HepG2 (cell line): ENCODE measurements around the gene DAAM2. TPM values are rescaled to one million over a fixed set of nuclear protein-coding genes. Genes with fewer than 3 reads are reported as not detected.

ENCODE experiments used
- CC2D1A ChIP-seq: sonication (generic); formaldehyde crosslinking; IDR thresholded peaks from 2 replicates; pipeline ENCODE4 v1.8.1; 2023; ENCODE audit warnings: mild to moderate bottlenecking, missing genetic modification reagents
- EP300 ChIP-seq, 3 experiments: sonication (generic) in 1 of 3; formaldehyde crosslinking in 1 of 3; IDR thresholded peaks; 2 replicates each; pipeline versions ENCODE4 v1.5.1 to v1.6.1; 2011 to 2020; ENCODE audit warnings: low read depth in 2 of 3, low read length in 2 of 3, borderline replicate concordance in 1 of 3, improper control_type of control experiment in 1 of 3, mild to moderate bottlenecking in 1 of 3, missing genetic modification reagents in 1 of 3, moderate library complexity in 1 of 3
- ETV5 ChIP-seq: IDR thresholded peaks from 2 replicates; pipeline ENCODE4 v1.6.1; 2018; ENCODE audit warnings: missing biosample characterization, missing genetic modification reagents, inconsistent platforms, borderline replicate concordance
- GLMP ChIP-seq: sonication (generic); formaldehyde crosslinking; IDR thresholded peaks from 2 replicates; pipeline ENCODE4 v1.9.0; 2021; ENCODE audit warnings: missing genetic modification reagents, mild to moderate bottlenecking, borderline replicate concordance
- MAZ ChIP-seq, 2 experiments: sonication (generic) in 1 of 2; formaldehyde crosslinking in 1 of 2; IDR thresholded peaks; 2 replicates each; pipeline versions ENCODE4 v1.5.0 to v1.6.1; 2012 to 2020; ENCODE audit warnings: low read depth in 2 of 2, mild to moderate bottlenecking in 2 of 2, borderline replicate concordance in 1 of 2, improper control_type of control experiment in 1 of 2, low read length in 1 of 2, missing genetic modification reagents in 1 of 2, moderate library complexity in 1 of 2
- MXD3 ChIP-seq: IDR thresholded peaks from 2 replicates; pipeline ENCODE4 v1.6.1; 2016; ENCODE audit warnings: mild to moderate bottlenecking, missing biosample characterization, missing genetic modification reagents
- NFKBIZ ChIP-seq: IDR thresholded peaks from 2 replicates; pipeline ENCODE4 v1.6.1; 2018; ENCODE audit warnings: missing genetic modification reagents, missing compliant biosample characterization
- REPIN1 ChIP-seq: sonication (generic); formaldehyde crosslinking; IDR thresholded peaks from 2 replicates; pipeline ENCODE4 v1.8.0; 2022; ENCODE audit warnings: missing genetic modification reagents, low read depth, mild to moderate bottlenecking, borderline replicate concordance
- SOX6 ChIP-seq, 2 experiments: fragments of 450-650 bp in 1 of 2; sonication (generic) in 1 of 2; formaldehyde crosslinking in 1 of 2; IDR thresholded peaks; 2 replicates each; pipeline versions ENCODE4 v1.4.0 to v1.6.1; 2017 to 2020; ENCODE audit warnings: antibody characterized with exemption in 1 of 2, mild to moderate bottlenecking in 1 of 2, missing genetic modification reagents in 1 of 2
- SP5 ChIP-seq: IDR thresholded peaks from 2 replicates; pipeline ENCODE4 v1.6.1; 2016; ENCODE audit warnings: low read depth, borderline replicate concordance
- TIGD3 ChIP-seq: sonication (generic); formaldehyde crosslinking; IDR thresholded peaks from 2 replicates; pipeline ENCODE4 v1.5.1; 2020; ENCODE audit warnings: mild to moderate bottlenecking, missing genetic modification reagents, borderline replicate concordance
- UBTF ChIP-seq: sonication (generic); formaldehyde crosslinking; IDR thresholded peaks from 2 replicates; pipeline ENCODE4 v1.4.0; 2020; ENCODE audit warnings: mild to moderate bottlenecking, missing genetic modification reagents
- XRCC5 ChIP-seq: fragments of 200-400 bp; formaldehyde crosslinking; optimal IDR thresholded peaks from 2 replicates; pipeline ENCODE3; 2017; ENCODE audit warnings: mild to moderate bottlenecking, low read length
- ZFY ChIP-seq: sonication (generic); formaldehyde crosslinking; IDR thresholded peaks from 2 replicates; pipeline ENCODE4 v1.4.0; 2020; ENCODE audit warnings: missing genetic modification reagents
- ZKSCAN8 ChIP-seq: IDR thresholded peaks from 2 replicates; pipeline ENCODE4 v1.6.1; 2016; ENCODE audit warnings: borderline replicate concordance, missing genetic modification reagents, missing compliant biosample characterization
- ZNF276 ChIP-seq: sonication (generic); formaldehyde crosslinking; IDR thresholded peaks from 2 replicates; pipeline ENCODE4 v1.4.0; 2020; ENCODE audit warnings: mild to moderate bottlenecking, low read depth, missing genetic modification reagents
- ZNF691 ChIP-seq: sonication (generic); formaldehyde crosslinking; IDR thresholded peaks from 2 replicates; pipeline ENCODE4 v1.4.0; 2020; ENCODE audit warnings: missing genetic modification reagents, low read depth, mild to moderate bottlenecking, borderline replicate concordance
- polyA plus RNA-seq, 8 experiments: library from polyadenylated mRNA; depleted of rRNA in 3 of 8; stranded (reverse) in 7 of 8; unstranded in 1 of 8; fragments of >200 nt; fragmentation: Illumina TruSeq in 4 of 8; extraction: Trizol in 4 of 8; gene quantifications; 2 replicates each; pipeline versions ENCODE4 v1.2.1 to v1.2.3, GENCODE V29; 2011 to 2016; ENCODE audit warnings: low read depth in 4 of 8, missing spikeins in 1 of 8, mixed read lengths in 1 of 8; ENCODE audit not compliant: insufficient read depth in 1 of 8
- total RNA-seq, 5 experiments: library from RNA; depleted of rRNA; stranded (reverse); fragments of >200 nt; fragmentation: Illumina TruSeq; extraction: Trizol; gene quantifications; 2 replicates each; pipeline ENCODE4 v1.2.3, GENCODE V29; 2016; ENCODE audit warnings: low read depth in 1 of 5

Gene DAAM2
- total and polyA plus RNA-seq, 2 of the 13 experiments (the other 11 are each of a cell fraction or from before 2014, with no cell fraction given): 0.01 TPM; not detected in 1

- TF ChIP-seq UBTF (peak; percentile 79), ZKSCAN8 (0 out of 2 replicates have a peak, but pooled peaks have one; percentile 18), ZNF691 (CRISPR knock-in tag) (peak; percentile 54; the same call in 1 of the 2 replicates), ETV5 (CRISPR knock-in tag) (peak; percentile 81), CC2D1A (CRISPR knock-in tag) (no peak), TIGD3 (CRISPR knock-in tag) (no peak), GLMP (CRISPR knock-in tag) (no peak), EP300 (IDR thresholded peaks at IDR 0.05; ENCODE audit: low read depth in 2 of 2, low read length in 2 of 2) (peak in 1 of 2 experiments; percentile 6; a peak in 1 of 4 replicates), EP300 (CRISPR knock-in tag; IDR thresholded peaks at IDR 0.05; ENCODE audit: borderline replicate concordance) (peak; percentile 45; the same call in 1 of the 2 replicates), ZNF276 (no peak), NFKBIZ (CRISPR knock-in tag) (0 out of 2 replicates have a peak, but pooled peaks have one; percentile 65), SOX6 (IDR thresholded peaks at IDR 0.05) (no peak), SOX6 (CRISPR knock-in tag; IDR thresholded peaks at IDR 0.05) (peak; percentile 62), REPIN1 (CRISPR knock-in tag) (no peak), MXD3 (CRISPR knock-in tag) (0 out of 2 replicates have a peak, but pooled peaks have one; percentile 45), SP5 (no peak), XRCC5 (peak; percentile 84), MAZ (IDR thresholded peaks at IDR 0.05; ENCODE audit: borderline replicate concordance, low read depth, low read length) (0 out of 2 replicates have a peak, but pooled peaks have one; percentile 29), MAZ (CRISPR knock-in tag; IDR thresholded peaks at IDR 0.05; ENCODE audit: low read depth) (no peak), ZFY (CRISPR knock-in tag) (peak; percentile 60; the same call in 1 of the 2 replicates)
These were observed 95.7 kb downstream of the DAAM2 start (continued) for GRCh38 chr6:39887692-39888450.
